Activated naive CD4-positive, alpha-beta T cell treated with Interleukin-2 at 50 U/mL for 16 hours (primary cell): ENCODE measurements around the gene DCAF10.

Experiments
- DNase-seq: peaks from one replicate; pipeline ENCODE4 v3.0.0-alpha.2; 2020

Gene DCAF10

DNA sequence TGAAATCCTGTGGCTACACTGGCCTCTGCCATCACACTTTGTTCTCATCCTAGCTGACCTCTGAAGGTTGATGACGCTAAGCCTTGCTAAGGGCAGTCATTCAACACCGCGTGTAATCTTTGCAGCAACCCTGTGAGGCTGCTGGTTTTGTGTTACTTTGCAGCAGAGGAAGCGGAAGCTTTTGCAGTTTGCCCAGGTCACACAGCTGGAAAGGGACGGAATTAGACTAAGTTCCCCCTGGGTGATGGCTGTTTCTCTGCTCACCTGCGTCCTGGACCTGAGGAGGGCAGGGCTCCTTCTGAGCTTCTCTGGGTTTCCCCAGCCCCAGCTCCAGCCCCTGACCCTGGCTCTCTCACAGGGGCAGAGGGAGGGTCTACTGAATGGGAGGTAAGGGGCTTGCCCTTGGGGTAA is 110.7 kb downstream of the DCAF10 start:
- DNase-seq = no peak

DNA sequence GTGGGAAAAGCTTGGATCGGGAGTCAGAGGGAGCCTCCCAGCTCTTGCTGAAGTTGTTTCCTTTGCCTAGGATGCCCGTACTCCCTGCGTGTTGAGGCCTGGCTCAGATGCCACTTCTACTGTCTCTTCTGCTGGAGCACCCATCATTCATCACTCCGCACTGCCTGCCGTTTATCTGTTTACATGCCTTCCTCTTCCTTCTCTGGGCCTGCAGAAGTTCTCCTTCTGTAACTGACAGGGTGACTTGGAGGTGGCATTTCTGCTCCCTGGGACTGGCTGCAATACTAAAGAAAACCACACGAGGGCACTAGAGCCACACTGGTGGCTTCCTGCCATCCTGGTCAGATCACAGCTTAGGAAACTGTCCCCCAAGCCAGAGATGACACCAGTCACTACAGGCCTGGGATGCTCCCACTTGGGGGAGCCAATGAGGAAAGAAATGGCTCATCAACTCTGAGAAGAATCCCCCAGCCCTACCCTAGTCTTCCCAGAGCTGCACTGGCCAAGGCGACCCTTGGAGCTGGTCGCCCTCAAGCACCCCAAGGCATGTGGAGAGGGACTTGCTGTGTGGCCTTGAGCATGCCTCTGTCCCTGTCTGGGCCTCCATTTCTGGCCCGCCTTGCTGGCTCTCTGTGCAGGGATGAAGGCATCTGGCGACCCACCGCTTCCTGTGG is 113.0 kb downstream of the DCAF10 start:
- peak; percentile 80 for DNase-seq

GRCh38 chr9:37914154-37914551 is 113.6 kb downstream of the DCAF10 start:
- no peak for DNase-seq

DNA sequence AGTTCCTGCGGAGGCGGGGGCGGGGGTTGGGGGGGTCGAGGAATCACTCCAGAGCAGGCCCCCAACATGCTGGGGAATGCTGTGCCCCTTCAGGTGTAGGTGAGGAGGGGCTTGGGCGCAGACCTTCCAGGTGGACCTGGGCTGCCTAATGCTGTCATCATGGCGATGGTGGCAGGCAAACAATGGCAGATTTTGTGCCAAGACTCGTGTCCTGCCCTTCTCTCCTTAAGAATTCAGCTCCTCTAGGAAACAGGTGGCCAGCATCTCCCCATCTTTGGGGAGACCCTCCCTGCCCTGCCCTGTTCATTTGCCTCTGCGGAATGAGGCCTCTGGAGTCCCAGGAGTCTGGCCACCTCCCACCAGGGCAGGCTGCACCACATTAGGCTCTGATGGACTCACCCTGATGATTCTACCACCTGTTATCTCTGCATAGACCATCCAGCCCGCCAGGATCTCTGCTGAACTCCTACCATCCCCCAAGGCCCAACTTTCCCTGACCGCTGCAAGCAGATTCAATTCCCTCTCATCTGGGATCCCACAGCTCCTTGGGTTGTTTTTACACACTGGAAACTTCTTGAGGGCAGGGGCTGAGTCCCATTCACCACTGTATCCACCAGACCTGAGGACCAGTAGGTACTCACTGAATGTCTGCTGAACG is 114.2 kb downstream of the DCAF10 start:
- DNase-seq = no peak

DNA sequence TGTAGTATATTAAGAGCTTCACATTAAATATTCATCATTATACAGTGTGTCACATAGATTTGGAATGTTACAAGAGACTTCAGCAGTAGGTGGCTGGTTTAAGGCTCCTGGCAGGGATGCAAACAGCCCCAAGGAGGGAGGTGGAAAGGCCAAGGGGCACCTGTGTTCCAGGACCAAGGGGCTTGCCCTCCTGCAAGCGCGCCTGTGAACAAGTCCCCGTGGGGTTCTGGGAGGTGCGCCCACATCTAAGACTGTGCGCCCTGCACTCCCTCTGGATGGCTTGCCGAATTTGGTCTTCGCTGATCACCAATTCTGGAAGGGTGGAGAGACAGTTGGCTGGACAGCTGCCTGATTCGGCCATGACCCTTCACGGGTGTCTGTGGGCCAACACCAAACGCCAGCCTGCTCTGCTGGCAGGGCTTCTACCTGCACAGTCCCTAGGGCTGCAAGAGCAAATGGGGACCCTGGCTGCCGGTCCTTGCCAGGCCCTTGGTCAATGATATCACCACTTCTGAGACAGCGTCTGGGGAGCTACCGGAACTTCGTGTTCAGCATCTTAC is 115.4 kb downstream of the DCAF10 start:
- DNase-seq = no peak

DNA sequence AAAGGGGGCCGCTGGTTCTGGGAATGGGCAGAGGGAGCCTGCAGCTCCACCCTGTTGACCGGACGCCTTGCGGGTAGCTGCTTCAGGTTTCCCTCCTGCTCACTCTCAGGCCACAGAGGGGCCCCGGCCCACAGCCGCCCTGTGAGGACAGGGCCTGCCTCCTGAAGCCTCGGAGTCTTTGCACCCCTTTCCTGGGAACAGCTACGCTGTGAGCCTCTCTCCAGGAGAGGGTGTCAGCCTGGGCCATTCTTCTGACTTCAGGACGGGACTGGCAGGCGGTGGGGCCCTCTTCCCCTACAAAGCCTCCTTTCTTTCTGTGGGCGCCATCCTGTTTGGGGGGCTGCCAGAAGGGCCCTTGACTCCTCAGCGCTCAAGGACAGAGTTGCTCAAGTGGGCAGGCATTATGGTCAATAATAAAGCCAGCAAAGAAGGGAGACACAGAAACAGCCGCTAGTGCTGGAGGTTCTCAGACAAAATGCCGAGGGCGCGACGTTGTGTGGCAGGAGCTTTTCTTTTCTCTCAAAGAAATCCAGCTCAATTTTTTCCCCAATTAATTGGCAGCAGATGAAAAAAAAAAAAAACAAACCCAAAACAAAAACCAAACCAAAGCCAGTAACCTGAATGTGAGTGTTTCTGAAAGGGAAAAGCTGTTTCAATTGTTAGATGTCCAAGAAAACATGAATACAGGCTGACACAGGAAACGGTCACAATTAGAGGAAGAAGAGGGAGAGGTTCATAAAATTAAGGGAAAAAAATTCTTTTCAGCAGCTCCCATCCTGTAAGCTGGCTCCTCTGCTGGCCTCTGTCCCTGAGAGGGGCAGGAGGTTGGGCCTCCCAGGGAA is 116.1 kb downstream of the DCAF10 start:
- no peak for DNase-seq
